H9 (cell line): ENCODE measurements around the gene SLC26A6. TPM values are rescaled to one million over a fixed set of nuclear protein-coding genes. Genes with fewer than 3 reads are reported as not detected.

Experiments
- DNase-seq: peaks from one replicate; pipeline ENCODE4 v3.0.0-alpha.2; 2017
- H2AFZ ChIP-seq: one replicate; pipeline ENCODE4 v1.6.1; 2013; ENCODE audit warnings: mild to moderate bottlenecking, low read length, control low read depth, moderate library complexity
- H2AK5ac ChIP-seq: 2 replicates; pipeline ENCODE4 v1.6.1; 2013; ENCODE audit warnings: low read length, control low read depth, mixed read lengths; ENCODE audit not compliant: insufficient read length
- H2BK120ac ChIP-seq: one replicate; pipeline ENCODE4 v1.6.1; 2013; ENCODE audit warnings: low read depth, mild to moderate bottlenecking, low read length, control low read depth, inconsistent platforms; ENCODE audit not compliant: poor library complexity, severe bottlenecking
- H2BK12ac ChIP-seq: 2 replicates; pipeline ENCODE4 v1.6.1; 2013; ENCODE audit warnings: low read length, control low read depth, mixed read lengths, low read depth; ENCODE audit not compliant: insufficient read length
- H2BK15ac ChIP-seq: 2 replicates; pipeline ENCODE4 v1.6.1; 2013; ENCODE audit warnings: low read depth, low read length, control low read depth
- H2BK20ac ChIP-seq: one replicate; pipeline ENCODE4 v1.6.1; 2013; ENCODE audit warnings: low read depth, mild to moderate bottlenecking, low read length, control low read depth, inconsistent platforms; ENCODE audit not compliant: poor library complexity, severe bottlenecking
- H2BK5ac ChIP-seq: 2 replicates; pipeline ENCODE4 v1.6.1; 2013; ENCODE audit warnings: low read length, control low read depth, mixed read lengths; ENCODE audit not compliant: insufficient read length
- H3K14ac ChIP-seq: 2 replicates; pipeline ENCODE4 v1.6.1; 2013; ENCODE audit warnings: low read length, control low read depth; ENCODE audit not compliant: insufficient read depth
- H3K18ac ChIP-seq: 2 replicates; pipeline ENCODE4 v1.6.1; 2013; ENCODE audit warnings: low read depth, mild to moderate bottlenecking, mixed read lengths, low read length, control low read depth; ENCODE audit not compliant: insufficient read length
- H3K23ac ChIP-seq: 2 replicates; pipeline ENCODE4 v1.6.1; 2013; ENCODE audit warnings: low read length, control low read depth, mixed read lengths, low read depth; ENCODE audit not compliant: insufficient read length
- H3K23me2 ChIP-seq: 2 replicates; pipeline ENCODE4 v1.6.1; 2013; ENCODE audit warnings: low read depth, mild to moderate bottlenecking, mixed read lengths, low read length, control low read depth; ENCODE audit not compliant: insufficient read length, poor library complexity, severe bottlenecking
- H3K27ac ChIP-seq: 2 replicates; pipeline ENCODE4 v1.5.1; 2013; ENCODE audit warnings: low read length, control low read depth, mixed read lengths, low read depth; ENCODE audit not compliant: insufficient read length
- H3K27me3 ChIP-seq: 2 replicates; pipeline ENCODE4 v1.6.1; 2013; ENCODE audit warnings: low read length, control low read depth, inconsistent platforms; ENCODE audit not compliant: insufficient read depth
- H3K4ac ChIP-seq: 2 replicates; pipeline ENCODE4 v1.6.1; 2013; ENCODE audit warnings: low read depth, mild to moderate bottlenecking, control low read depth, inconsistent platforms, low read length, moderate library complexity
- H3K4me1 ChIP-seq: 2 replicates; pipeline ENCODE4 v1.6.1; 2013; ENCODE audit warnings: low read length, control low read depth, inconsistent platforms; ENCODE audit not compliant: insufficient read depth
- H3K4me2 ChIP-seq: 2 replicates; pipeline ENCODE4 v1.6.1; 2013; ENCODE audit warnings: low read length, control low read depth, mixed read lengths; ENCODE audit not compliant: insufficient read length, insufficient read depth
- H3K56ac ChIP-seq: 2 replicates; pipeline ENCODE4 v1.6.1; 2013; ENCODE audit warnings: low read depth, mild to moderate bottlenecking, mixed read lengths, low read length, control low read depth; ENCODE audit not compliant: insufficient read length
- H3K79me1 ChIP-seq: 2 replicates; pipeline ENCODE4 v1.6.1; 2013; ENCODE audit warnings: low read depth, mild to moderate bottlenecking, moderate library complexity, low read length, control low read depth, inconsistent platforms; ENCODE audit not compliant: insufficient read depth, poor library complexity, severe bottlenecking
- H3K79me2 ChIP-seq: 2 replicates; pipeline ENCODE4 v1.6.1; 2013; ENCODE audit warnings: low read length, control low read depth, inconsistent platforms; ENCODE audit not compliant: insufficient read depth
- H3K9ac ChIP-seq: 2 replicates; pipeline ENCODE4 v1.6.1; 2013; ENCODE audit warnings: low read length, control low read depth, mixed read lengths; ENCODE audit not compliant: insufficient read length; ENCODE audit errors: extremely low read depth
- H3K9me3 ChIP-seq: one replicate; pipeline ENCODE4 v1.6.1; 2013; ENCODE audit warnings: low read depth, low read length, inconsistent platforms; ENCODE audit not compliant: control insufficient read depth
- H3T11ph ChIP-seq: one replicate; pipeline ENCODE4 v1.6.1; 2013; ENCODE audit warnings: mild to moderate bottlenecking, low read length, control low read depth, inconsistent platforms
- H4K20me1 ChIP-seq: one replicate; pipeline ENCODE4 v1.6.1; 2013; ENCODE audit not compliant: control insufficient read depth, insufficient read length, insufficient read depth
- H4K5ac ChIP-seq: 2 replicates; pipeline ENCODE4 v1.6.1; 2013; ENCODE audit warnings: low read depth, mild to moderate bottlenecking, mixed read lengths, low read length, control low read depth; ENCODE audit not compliant: insufficient read length
- H4K8ac ChIP-seq: replicated peaks from 2 replicates; pipeline ENCODE4 v1.6.1; 2013; ENCODE audit warnings: low read length, control low read depth, mixed read lengths, low read depth; ENCODE audit not compliant: insufficient read length
- H4K91ac ChIP-seq: 2 replicates; pipeline ENCODE4 v1.6.1; 2013; ENCODE audit warnings: low read depth, mild to moderate bottlenecking, moderate library complexity, mixed read lengths, low read length, control low read depth; ENCODE audit not compliant: insufficient read length
- H3K27ac Mint-ChIP-seq, 3 experiments: 2 replicates in 2 of 3; 3 replicates in 1 of 3; pipeline ENCODE4 v1.8.0; 2020 to 2021; ENCODE audit warnings: mixed read lengths in 3 of 3, mild to moderate bottlenecking in 1 of 3, moderate library complexity in 1 of 3
- H3K27me3 Mint-ChIP-seq: 2 replicates; pipeline ENCODE4 v1.8.0; 2021; ENCODE audit warnings: low read depth, mild to moderate bottlenecking, moderate library complexity, mixed read lengths
- H3K36me3 Mint-ChIP-seq, 3 experiments: 2 replicates in 2 of 3; 3 replicates in 1 of 3; pipeline ENCODE4 v1.8.0; 2020 to 2021; ENCODE audit warnings: low read depth in 3 of 3, mixed read lengths in 3 of 3; ENCODE audit not compliant: insufficient read depth in 1 of 3
- H3K4me1 Mint-ChIP-seq, 2 experiments: 2 replicates each; pipeline ENCODE4 v1.8.0; 2020; ENCODE audit warnings: mixed read lengths in 2 of 2
- H3K4me3 Mint-ChIP-seq, 2 experiments: 2 replicates in 1 of 2; 3 replicates in 1 of 2; pipeline ENCODE4 v1.8.0; 2020 to 2021; ENCODE audit warnings: mild to moderate bottlenecking in 2 of 2, mixed read lengths in 2 of 2, moderate library complexity in 1 of 2
- H3K9me3 Mint-ChIP-seq, 2 experiments: 2 replicates in 1 of 2; 3 replicates in 1 of 2; pipeline ENCODE4 v1.8.0; 2020; ENCODE audit warnings: mild to moderate bottlenecking in 2 of 2, mixed read lengths in 2 of 2, moderate library complexity in 1 of 2
- WGBS: extraction: QIAGEN DNeasy Blood & Tissue Kit; methylation state at CpG from one replicate; pipeline ENCODE4 v1.1.7; 2013; ENCODE audit warnings: missing lambda C conversion rate, low lambda C conversion rate, mixed read lengths; ENCODE audit not compliant: insufficient read length; ENCODE audit errors: extremely low coverage; 5-methylcytosine and 5-hydroxymethylcytosine counted together
- total RNA-seq: library from RNA; stranded (reverse); gene quantifications from 2 replicates; pipeline ENCODE4 v1.2.1, GENCODE V29; 2021
- TF ChIP-seq, protein P1 (sequence below): fragments of 200-600 bp; sonication (generic); conservative IDR thresholded peaks from 3 replicates; pipeline ENCODE4 v1.8.0; 2021; ENCODE audit warnings: antibody characterized with exemption, mild to moderate bottlenecking

SLC26A6 gene
- total RNA-seq, 1 experiment from 2014 or later = 61.3 TPM

GRCh38 chr3:48595526-48596121, 39.6 kb downstream of the SLC26A6 start:
- Histone ChIP-seq H3T11ph (no peak overlapping the region), H3K23ac (no peak overlapping the region), H2BK15ac (no peak overlapping the region), H3K4ac (no peak overlapping the region), H2BK5ac (no peak overlapping the region), H3K9ac (no peak overlapping the region), H3K79me2 (no peaks in the 10 kb centered on the region), H2BK12ac (no peak overlapping the region), H4K91ac (no peak overlapping the region), H2BK20ac (no peak overlapping the region), H3K23me2 (no peaks in the 10 kb centered on the region), H2AFZ (no peak overlapping the region), H2BK120ac (no peak overlapping the region), H3K18ac (no peak overlapping the region), H3K9me3 (no peaks in the 10 kb centered on the region), H4K20me1 (no peaks in the 10 kb centered on the region), H4K8ac (no peak overlapping the region), H3K79me1 (no peaks in the 10 kb centered on the region), H2AK5ac (no peak overlapping the region), H3K27ac (no peak overlapping the region), H3K56ac (no peak overlapping the region), H3K4me2 (no peak overlapping the region), H3K14ac (no peak overlapping the region), H3K4me1 (no peaks in the 10 kb centered on the region), H3K27me3 (no peaks in the 10 kb centered on the region), H4K5ac (no peak overlapping the region)
- H3K4me1 Mint-ChIP-seq = peaks cover 12 to 21% of the 10 kb centered on the region in 2 experiments
- H3K27ac Mint-ChIP-seq = peak overlapping the region; percentile 60 to 90 (median 83); a peak in 6 of 7 replicates
- H3K27me3 Mint-ChIP-seq = peaks cover 4% of the 10 kb centered on the region; the same call in 1 of the 2 replicates
- no peaks in the 10 kb centered on the region for H3K9me3 Mint-ChIP-seq
- WGBS = no CpG with 5 or more reads among the region's 10 CpGs
- H3K4me3 Mint-ChIP-seq = no peak overlapping the region
- H3K36me3 Mint-ChIP-seq = peaks cover 21 to 44% (median 24%) of the 10 kb centered on the region in 3 experiments
- peak; percentile 71 for DNase-seq
- TF ChIP-seq, protein P1, sequence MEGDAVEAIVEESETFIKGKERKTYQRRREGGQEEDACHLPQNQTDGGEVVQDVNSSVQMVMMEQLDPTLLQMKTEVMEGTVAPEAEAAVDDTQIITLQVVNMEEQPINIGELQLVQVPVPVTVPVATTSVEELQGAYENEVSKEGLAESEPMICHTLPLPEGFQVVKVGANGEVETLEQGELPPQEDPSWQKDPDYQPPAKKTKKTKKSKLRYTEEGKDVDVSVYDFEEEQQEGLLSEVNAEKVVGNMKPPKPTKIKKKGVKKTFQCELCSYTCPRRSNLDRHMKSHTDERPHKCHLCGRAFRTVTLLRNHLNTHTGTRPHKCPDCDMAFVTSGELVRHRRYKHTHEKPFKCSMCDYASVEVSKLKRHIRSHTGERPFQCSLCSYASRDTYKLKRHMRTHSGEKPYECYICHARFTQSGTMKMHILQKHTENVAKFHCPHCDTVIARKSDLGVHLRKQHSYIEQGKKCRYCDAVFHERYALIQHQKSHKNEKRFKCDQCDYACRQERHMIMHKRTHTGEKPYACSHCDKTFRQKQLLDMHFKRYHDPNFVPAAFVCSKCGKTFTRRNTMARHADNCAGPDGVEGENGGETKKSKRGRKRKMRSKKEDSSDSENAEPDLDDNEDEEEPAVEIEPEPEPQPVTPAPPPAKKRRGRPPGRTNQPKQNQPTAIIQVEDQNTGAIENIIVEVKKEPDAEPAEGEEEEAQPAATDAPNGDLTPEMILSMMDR = no peak
